Activated T-cell treated with anti-CD3 and anti-CD28 coated beads, Interleukin-2, amount 50 U/mL, for 72 hours (primary cell): ENCODE data around the gene IL36A. TPM values are rescaled to one million over a fixed set of nuclear protein-coding genes. Genes with fewer than 3 reads are reported as not detected.

Experiments
- ATAC-seq, 2 donors: fragments of 150-1000 bp; cut with Tn5 transposase; replicated peaks in 1 of 2; 2 replicates each; pipeline ENCODE4 v1.10.0; 2021; ENCODE audit warnings: moderate library complexity in 2 of 2, mild to moderate bottlenecking in 1 of 2
- DNase-seq, 2 donors: peaks; one replicate each; pipeline ENCODE4 v3.0.0; 2021 to 2022; ENCODE audit warnings: mixed read lengths in 1 of 2
- H3K27ac Mint-ChIP-seq: one replicate; pipeline ENCODE4 v1.8.0; 2022; ENCODE audit warnings: mild to moderate bottlenecking, moderate library complexity, mixed read lengths
- H3K27me3 Mint-ChIP-seq: one replicate; pipeline ENCODE4 v1.8.0; 2022; ENCODE audit warnings: low read depth, mixed read lengths
- H3K36me3 Mint-ChIP-seq, 2 donors: one replicate each; pipeline ENCODE4 v1.8.0; 2022; ENCODE audit warnings: mixed read lengths in 2 of 2, mild to moderate bottlenecking in 1 of 2; ENCODE audit not compliant: insufficient read depth in 2 of 2
- H3K4me1 Mint-ChIP-seq: one replicate; pipeline ENCODE4 v1.8.0; 2022; ENCODE audit warnings: low read depth, mixed read lengths
- H3K4me3 Mint-ChIP-seq, 2 donors: one replicate each; pipeline ENCODE4 v1.8.0; 2022; ENCODE audit warnings: mild to moderate bottlenecking in 2 of 2, mixed read lengths in 2 of 2, moderate library complexity in 2 of 2
- H3K9me3 Mint-ChIP-seq, 2 donors: one replicate each; pipeline ENCODE4 v1.8.0; 2022; ENCODE audit warnings: mixed read lengths in 2 of 2
- total RNA-seq, 2 donors: library from RNA; stranded (reverse); gene quantifications; one replicate each; pipeline ENCODE4 v1.2.3, GENCODE V29; 2022

IL36A gene
- total RNA-seq, 2 donors from 2014 or later, result 0.84 TPM; not detected in 1

DNA sequence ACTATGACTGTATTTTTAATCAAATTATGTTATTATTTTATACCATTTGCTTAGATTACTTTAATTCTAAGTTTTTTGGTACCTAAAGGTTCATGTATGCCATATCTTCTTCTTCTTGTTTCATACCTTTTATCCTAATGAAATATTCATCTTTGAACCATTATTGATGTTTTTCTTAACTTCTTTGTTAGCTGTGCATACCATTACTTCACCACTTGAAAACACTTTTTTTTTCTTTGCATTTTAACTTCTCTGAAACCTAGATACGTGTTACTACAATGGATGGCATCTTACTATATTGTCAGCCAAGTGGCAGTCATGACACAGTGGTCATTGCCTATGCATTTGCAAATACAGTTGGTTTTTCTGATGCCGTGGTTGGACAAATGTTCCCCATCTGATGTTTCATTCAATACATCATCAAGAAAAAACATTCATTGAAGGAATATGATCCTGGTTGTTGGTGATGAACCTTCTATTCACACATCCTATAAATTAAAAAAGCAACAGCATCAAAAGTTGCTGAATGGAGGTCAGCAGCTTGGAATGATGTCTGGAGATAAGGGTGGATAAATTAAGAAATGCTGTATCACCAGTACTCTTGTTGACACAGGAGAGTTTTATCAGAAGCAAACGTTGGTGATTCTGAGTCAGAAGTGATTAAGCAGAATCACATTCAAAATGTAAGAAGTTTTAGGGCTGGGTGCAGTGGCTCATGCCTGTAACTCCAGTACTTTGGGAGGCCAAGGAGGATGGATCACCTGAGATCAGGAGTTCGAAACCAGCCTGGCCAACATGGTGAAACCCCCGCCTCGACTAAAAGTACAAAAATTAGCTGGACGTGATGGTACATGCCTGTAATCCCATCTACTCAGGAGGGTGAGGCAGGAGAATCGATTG lies 7.4 kb downstream of the IL36A start:
- Mint-ChIP-seq H3K27me3 (no peaks in the 10 kb centered on the region), H3K4me3 (no peak overlapping the region), H3K36me3 (peaks cover 0 to 2% of the 10 kb centered on the region in 2 donors), H3K27ac (no peak overlapping the region), H3K4me1 (peaks cover 7% of the 10 kb centered on the region), H3K9me3 (peaks cover 0 to 5% of the 10 kb centered on the region in 2 donors)
- ATAC-seq (no peak), DNase-seq (no peak)

DNA sequence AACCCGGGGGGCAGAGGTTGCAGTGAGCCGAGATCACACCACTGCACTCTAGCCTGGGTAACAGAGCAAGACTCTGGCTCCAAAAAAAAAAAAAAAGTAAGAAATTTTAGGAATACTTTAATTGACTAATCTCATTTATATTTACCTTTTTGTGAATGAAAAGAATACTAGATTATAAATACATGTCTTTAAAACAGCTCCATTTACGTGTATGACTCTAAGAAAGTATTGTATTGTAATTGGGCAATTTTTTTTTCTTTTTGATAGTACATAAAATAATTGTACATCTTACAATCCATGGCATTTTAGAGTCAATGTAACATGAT lies 8.0 kb downstream of the IL36A start:
- ATAC-seq (no peak), DNase-seq (no peak)
- H3K27ac Mint-ChIP-seq, result no peak overlapping the region
- no peak overlapping the region for H3K4me3 Mint-ChIP-seq
- H3K27me3 Mint-ChIP-seq, result no peaks in the 10 kb centered on the region
- H3K9me3 Mint-ChIP-seq, result peaks cover under 1 to 5% of the 10 kb centered on the region in 2 donors
- peaks cover 7% of the 10 kb centered on the region for H3K4me1 Mint-ChIP-seq
- peaks cover 0 to 2% of the 10 kb centered on the region in 2 donors for H3K36me3 Mint-ChIP-seq

DNA sequence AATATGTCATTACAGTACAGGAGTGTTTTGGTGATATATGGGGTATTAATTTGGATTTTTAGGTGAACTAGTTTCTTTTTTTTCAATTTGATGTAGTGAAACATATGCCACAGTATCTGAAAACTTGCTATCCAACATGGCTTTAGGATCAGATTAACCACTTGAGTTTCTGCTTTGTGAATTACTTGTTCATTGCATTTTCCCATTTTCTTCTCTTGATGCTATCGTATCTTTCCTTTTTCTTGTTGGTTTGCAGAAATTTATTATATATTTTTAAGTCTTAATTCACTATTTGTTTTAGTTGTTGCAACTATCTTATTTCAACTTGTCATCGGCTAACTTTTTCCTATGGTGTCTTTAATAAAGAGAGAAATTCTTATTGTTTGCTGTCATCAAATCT lies 8.8 kb downstream of the IL36A start:
- Mint-ChIP-seq H3K27me3 (no peaks in the 10 kb centered on the region), H3K4me3 (no peak overlapping the region), H3K27ac (no peak overlapping the region), H3K9me3 (peaks cover 8 to 9% of the 10 kb centered on the region in 2 donors), H3K4me1 (peaks cover 7% of the 10 kb centered on the region), H3K36me3 (peaks cover 0 to 5% of the 10 kb centered on the region in 2 donors)
- ATAC-seq (no peak), DNase-seq (no peak)

DNA sequence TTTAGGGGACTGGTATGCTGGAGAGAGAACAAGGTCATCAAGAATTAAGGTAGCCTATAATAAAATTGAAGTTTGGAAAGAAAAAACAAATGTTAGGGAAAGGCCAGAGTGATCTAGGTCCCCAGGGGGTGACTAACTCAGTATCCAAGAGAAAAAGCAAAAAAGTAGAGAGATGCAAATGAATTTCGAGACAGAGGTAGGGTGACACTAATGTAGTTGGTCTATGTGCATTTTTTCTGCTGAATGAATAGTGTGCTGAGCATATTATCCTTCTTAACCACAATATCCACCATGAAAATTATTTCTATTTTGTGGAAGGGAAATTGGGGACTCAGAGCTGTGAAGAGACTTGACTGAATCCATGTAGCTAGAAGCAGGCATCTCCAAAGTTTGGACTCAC lies 9.8 kb downstream of the IL36A start:
- ATAC-seq (no peak), DNase-seq (no peak)
- Mint-ChIP-seq H3K4me3 (no peak overlapping the region), H3K4me1 (peaks cover 2% of the 10 kb centered on the region), H3K9me3 (peaks cover 10 to 14% of the 10 kb centered on the region in 2 donors), H3K36me3 (peaks cover 0 to 5% of the 10 kb centered on the region in 2 donors), H3K27ac (no peak overlapping the region), H3K27me3 (no peaks in the 10 kb centered on the region)

DNA sequence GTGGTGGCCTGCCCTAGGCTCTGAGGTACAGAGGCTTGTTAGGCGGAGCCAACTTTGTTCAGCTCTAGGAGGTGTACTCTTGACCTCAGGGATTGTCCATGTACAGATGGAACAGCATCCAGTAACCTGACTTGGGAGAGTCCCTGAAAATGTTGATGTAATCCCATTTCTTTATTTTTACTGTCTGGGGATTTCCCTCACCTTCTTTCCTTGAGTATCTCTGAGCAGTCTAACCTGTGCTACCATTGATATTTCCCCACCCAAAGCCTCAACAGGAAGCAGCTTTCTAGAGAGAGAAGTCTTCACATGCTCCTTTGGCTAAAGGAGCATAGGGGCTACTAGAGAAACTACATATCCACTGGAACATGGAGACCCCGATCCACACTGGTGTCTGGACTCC lies 10.4 kb downstream of the IL36A start:
- ATAC-seq, result no peak

DNA sequence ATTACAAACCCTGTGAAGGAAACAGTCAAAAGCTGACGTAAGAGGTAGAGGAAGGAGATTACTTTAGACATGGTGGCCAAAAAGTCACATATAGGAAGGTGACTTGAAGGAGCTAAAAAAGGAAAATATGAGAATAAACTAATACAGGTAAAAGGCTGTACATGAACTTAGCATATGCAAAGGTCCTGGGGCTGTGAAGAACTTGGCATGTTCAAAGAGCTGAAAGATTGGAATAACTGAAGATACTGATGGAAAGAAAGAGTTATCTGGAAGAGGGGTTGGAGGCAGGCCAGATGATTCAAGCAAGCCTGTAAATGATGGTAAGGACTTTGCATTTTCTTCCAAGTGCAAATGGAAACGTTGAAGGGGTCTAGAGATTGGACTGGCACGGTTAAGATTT lies 13.2 kb downstream of the IL36A start:
- Mint-ChIP-seq H3K27me3 (no peaks in the 10 kb centered on the region), H3K36me3 (peaks cover 0 to 5% of the 10 kb centered on the region in 2 donors)

More for the DNA sequence above, 10.4 kb downstream of the IL36A start:
- no peaks in the 10 kb centered on the region for H3K4me1 Mint-ChIP-seq
- peaks cover 0 to 5% of the 10 kb centered on the region in 2 donors for H3K36me3 Mint-ChIP-seq
- DNase-seq, result no peak
- H3K27ac Mint-ChIP-seq, result no peak overlapping the region
- peaks cover 10 to 14% of the 10 kb centered on the region in 2 donors for H3K9me3 Mint-ChIP-seq
- H3K27me3 Mint-ChIP-seq, result no peaks in the 10 kb centered on the region
- no peak overlapping the region for H3K4me3 Mint-ChIP-seq

DNA sequence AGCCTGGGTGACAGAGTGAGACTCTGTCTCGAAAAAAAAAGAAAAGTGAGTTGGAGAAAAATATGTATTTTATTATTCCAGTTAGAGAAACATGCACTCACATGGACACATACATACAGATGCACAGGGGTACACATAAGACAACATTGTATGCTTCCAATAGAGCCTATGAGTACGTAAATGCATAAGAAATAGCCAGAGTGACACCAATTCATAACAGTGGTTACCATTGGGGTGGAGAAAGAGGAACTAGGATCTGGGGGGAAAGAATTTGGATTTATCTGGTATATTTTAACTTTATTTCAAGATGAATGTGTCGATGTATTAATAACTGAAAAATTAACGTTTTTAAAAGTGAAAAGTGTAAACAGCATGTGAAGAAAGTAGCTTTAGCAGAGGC lies 16.1 kb downstream of the IL36A start:
- Mint-ChIP-seq H3K27me3 (no peaks in the 10 kb centered on the region), H3K4me1 (no peaks in the 10 kb centered on the region), H3K27ac (no peak overlapping the region), H3K4me3 (no peak overlapping the region), H3K9me3 (peaks cover 10 to 14% of the 10 kb centered on the region in 2 donors), H3K36me3 (peaks cover 0 to 5% of the 10 kb centered on the region in 2 donors)
- no peak for ATAC-seq
- no peak for DNase-seq

More for the DNA sequence above, 13.2 kb downstream of the IL36A start:
- H3K4me1 Mint-ChIP-seq, result no peaks in the 10 kb centered on the region
- peaks cover 10 to 14% of the 10 kb centered on the region in 2 donors for H3K9me3 Mint-ChIP-seq
- no peak for DNase-seq
- H3K4me3 Mint-ChIP-seq, result no peak overlapping the region
- H3K27ac Mint-ChIP-seq, result no peak overlapping the region
- ATAC-seq, result no peak

DNA sequence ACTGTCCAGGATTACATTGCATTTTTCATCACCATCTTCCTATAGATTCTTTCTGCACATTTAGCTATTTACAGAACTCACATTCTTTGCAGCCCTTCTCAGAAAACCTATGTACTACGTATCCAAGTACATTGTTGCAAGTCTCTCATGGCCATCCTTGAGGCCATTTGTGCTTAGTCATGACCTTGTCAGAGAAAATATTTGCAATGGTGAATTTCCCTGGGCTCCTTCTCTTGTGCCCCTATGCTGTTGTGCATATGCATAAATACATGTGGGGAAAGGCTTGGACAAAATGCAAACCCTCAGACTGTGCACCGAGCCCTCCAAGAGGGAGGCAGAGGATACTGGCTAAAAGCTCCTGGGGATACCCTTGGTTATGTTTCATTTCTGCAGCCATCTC lies 19.5 kb downstream of the IL36A start:
- Mint-ChIP-seq H3K4me3 (no peak overlapping the region), H3K27ac (no peak overlapping the region), H3K27me3 (peaks cover 9% of the 10 kb centered on the region), H3K9me3 (peaks cover 2% of the 10 kb centered on the region in 2 donors), H3K4me1 (no peaks in the 10 kb centered on the region), H3K36me3 (no peaks in the 10 kb centered on the region)
- DNase-seq, result no peak
- no peak for ATAC-seq

DNA sequence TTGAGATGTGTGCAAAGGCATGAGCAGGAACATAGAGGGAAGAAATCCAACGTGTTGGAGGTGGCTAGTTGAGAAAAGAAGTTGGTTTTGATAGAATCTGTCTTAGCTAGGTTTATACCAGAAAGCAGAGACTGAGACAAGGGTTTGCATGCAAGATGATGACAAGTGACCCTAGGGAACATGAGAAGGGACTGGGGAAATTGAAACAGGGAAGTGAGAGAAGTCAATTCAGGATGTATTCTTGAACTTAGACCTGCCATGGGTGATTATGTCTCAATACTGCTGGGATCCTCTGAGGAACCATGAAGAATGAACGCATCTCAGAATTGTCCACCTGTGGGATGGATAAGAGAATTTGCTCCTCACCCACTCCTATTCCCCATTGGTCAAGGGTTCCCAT lies 20.5 kb downstream of the IL36A start:
- no peak for DNase-seq
- Mint-ChIP-seq H3K4me3 (no peak overlapping the region), H3K9me3 (no peaks in the 10 kb centered on the region), H3K36me3 (no peaks in the 10 kb centered on the region), H3K4me1 (no peaks in the 10 kb centered on the region), H3K27me3 (peaks cover 9% of the 10 kb centered on the region), H3K27ac (no peak overlapping the region)
- no peak for ATAC-seq

DNA sequence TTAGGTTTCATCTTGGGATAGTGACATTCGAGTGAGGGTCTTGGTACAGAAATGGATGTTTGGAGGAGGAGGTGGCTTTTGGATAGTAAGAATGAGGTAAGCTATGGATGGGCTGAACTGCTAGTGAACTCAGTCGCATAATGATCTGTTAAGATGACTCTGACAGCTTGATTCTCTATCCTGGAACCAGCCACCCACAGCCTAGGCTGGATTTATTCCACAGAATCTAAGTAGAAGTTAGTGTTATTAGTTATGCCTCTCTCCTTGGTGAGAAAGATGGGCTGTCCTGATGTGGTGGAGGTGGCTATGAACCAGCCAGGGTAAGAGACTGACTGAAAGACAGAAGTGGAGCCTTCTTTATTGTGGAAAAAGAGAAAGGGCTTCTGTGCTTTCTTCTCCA lies 22.4 kb downstream of the IL36A start:
- peaks cover 9% of the 10 kb centered on the region for H3K27me3 Mint-ChIP-seq
- H3K27ac Mint-ChIP-seq, result no peak overlapping the region
- ATAC-seq (no peak), DNase-seq (no peak)
- no peaks in the 10 kb centered on the region for H3K9me3 Mint-ChIP-seq
- H3K4me3 Mint-ChIP-seq, result no peak overlapping the region
- no peaks in the 10 kb centered on the region for H3K4me1 Mint-ChIP-seq
- H3K36me3 Mint-ChIP-seq, result no peaks in the 10 kb centered on the region

DNA sequence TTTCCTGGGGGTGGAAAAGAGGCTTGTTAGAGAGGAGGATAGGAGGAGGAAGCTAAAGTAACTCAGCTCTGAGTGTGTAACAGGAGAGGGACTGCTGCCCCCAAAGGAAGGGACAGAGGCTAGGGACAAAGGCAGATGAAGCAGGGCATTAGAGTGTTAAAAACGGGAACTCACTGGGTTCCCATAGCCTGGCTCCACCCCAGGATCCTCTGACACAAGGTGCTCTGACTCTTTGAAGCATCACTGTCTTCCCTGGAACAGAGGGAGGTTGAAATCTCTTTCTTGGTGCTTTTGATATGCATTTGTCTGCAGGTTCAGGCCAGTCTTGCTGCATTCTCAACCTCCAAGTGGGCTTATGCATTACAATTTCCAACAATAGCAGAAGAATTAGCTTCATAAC lies 22.9 kb downstream of the IL36A start:
- Mint-ChIP-seq H3K27me3 (peaks cover 9% of the 10 kb centered on the region), H3K36me3 (no peaks in the 10 kb centered on the region), H3K9me3 (no peaks in the 10 kb centered on the region), H3K27ac (no peak overlapping the region), H3K4me1 (no peaks in the 10 kb centered on the region), H3K4me3 (no peak overlapping the region)
- ATAC-seq (no peak), DNase-seq (no peak)

DNA sequence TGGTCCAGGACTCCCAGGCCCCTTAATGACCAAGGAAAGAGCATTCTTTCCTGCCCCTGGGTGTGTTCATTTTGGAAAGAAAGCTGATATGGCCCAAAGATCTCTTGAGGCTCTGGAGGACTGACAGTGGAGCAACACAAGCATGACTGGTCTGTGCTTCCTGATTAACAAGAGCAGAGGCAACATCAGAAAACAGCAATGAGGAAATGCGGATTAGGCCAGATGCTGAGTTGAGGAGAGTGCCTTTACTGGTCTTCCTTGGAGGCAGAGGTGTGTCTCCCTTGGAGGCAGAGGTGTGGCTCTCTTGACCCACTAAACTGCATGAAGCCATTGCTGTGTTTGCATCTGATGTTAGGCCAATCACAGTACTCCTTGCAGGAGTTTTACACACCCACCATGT lies 27.5 kb downstream of the IL36A start:
- no peaks in the 10 kb centered on the region for H3K4me1 Mint-ChIP-seq
- no peak overlapping the region for H3K27ac Mint-ChIP-seq
- no peaks in the 10 kb centered on the region for H3K36me3 Mint-ChIP-seq
- H3K4me3 Mint-ChIP-seq, result no peak overlapping the region
- ATAC-seq (no peak), DNase-seq (no peak)
- H3K9me3 Mint-ChIP-seq, result no peaks in the 10 kb centered on the region
- peaks cover 2% of the 10 kb centered on the region for H3K27me3 Mint-ChIP-seq

DNA sequence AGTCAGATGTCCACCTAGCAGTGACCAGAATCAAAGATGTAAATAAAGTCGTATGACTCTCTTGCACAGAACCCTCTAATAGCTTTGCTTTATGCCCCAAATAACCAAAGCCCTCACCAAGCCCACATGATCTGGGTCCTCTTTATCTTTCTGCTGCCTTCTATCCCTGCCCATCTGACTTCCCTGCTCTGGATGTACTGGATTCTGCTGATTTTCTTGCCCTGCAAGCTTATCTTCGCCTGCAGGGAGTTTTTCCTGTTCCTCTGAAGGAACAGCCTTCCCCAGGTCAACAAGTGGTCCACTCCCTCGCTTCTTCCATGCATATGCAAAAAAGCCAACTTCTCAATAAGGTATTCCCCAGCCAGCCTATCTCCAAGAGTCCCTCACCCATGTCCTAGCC lies 28.8 kb downstream of the IL36A start:
- Mint-ChIP-seq H3K9me3 (no peaks in the 10 kb centered on the region), H3K4me3 (no peak overlapping the region), H3K36me3 (no peaks in the 10 kb centered on the region), H3K4me1 (no peaks in the 10 kb centered on the region), H3K27ac (no peak overlapping the region), H3K27me3 (no peaks in the 10 kb centered on the region)
- DNase-seq (no peak), ATAC-seq (no peak)

DNA sequence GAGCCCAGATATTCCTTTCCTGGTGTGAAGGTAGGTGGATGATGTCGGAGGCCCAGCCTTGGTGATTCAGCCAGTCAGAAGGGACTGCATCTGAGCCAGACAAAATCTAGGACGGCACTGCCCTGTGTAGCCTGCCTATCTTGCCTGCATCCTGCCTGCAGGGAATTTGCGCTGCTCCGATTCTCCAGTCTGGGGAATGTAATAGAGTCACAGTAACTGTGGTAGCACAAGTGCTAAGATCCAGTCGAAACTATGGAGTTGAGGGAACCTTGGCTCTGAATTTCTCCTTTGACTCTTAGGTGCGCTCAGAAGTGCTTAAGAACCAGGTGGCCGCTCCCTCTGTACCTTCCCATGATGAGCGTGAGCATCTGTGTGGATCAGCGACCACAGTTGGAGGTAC lies 31.5 kb downstream of the IL36A start:
- DNase-seq, result no peak
- no peaks in the 10 kb centered on the region for H3K36me3 Mint-ChIP-seq
- H3K4me1 Mint-ChIP-seq, result no peaks in the 10 kb centered on the region

More for the DNA sequence above, 31.5 kb downstream of the IL36A start:
- ATAC-seq, result no peak
- Mint-ChIP-seq H3K27me3 (no peaks in the 10 kb centered on the region), H3K4me3 (no peak overlapping the region), H3K9me3 (no peaks in the 10 kb centered on the region), H3K27ac (no peak overlapping the region)
